Lung (tissue), 12 donors: ENCODE data around the gene DCAF10. TPM values are rescaled to one million over a fixed set of nuclear protein-coding genes. Genes with fewer than 3 reads are reported as not detected.
A peak's percentile ranks its signal among the peaks of the same experiment; 100 is the strongest.

ENCODE experiments used
- ATAC-seq: fragments of 200-7000 bp; cut with Tn5 transposase; one replicate; pipeline ENCODE4 v1.9.1; 2020; ENCODE audit warnings: moderate number of reproducible peaks; ENCODE audit not compliant: insufficient read depth, low FRiP score
- DNase-seq, 3 donors: peaks; one replicate each; pipeline ENCODE4 v3.0.0-alpha.2; 2013 to 2017
- H3K27ac ChIP-seq, 2 donors: one replicate each; pipeline ENCODE4 v1.5.1; 2013; ENCODE audit warnings: mild to moderate bottlenecking in 2 of 2, moderate library complexity in 2 of 2, control low read depth in 1 of 2, inconsistent platforms in 1 of 2, low read depth in 1 of 2, low read length in 1 of 2
- H3K27me3 ChIP-seq, 3 donors: one replicate each; pipeline ENCODE4 v1.5.1; 2013; ENCODE audit warnings: low read length in 2 of 3; ENCODE audit not compliant: control insufficient read depth in 3 of 3, insufficient read depth in 3 of 3
- H3K36me3 ChIP-seq, 4 donors: one replicate each; pipeline ENCODE4 v1.5.1; 2013; ENCODE audit warnings: low read length in 4 of 4, mild to moderate bottlenecking in 1 of 4, moderate library complexity in 1 of 4; ENCODE audit not compliant: control insufficient read depth in 4 of 4, insufficient read depth in 4 of 4
- H3K4me1 ChIP-seq, 5 donors: one replicate each; pipeline ENCODE4 v1.5.1; 2013; ENCODE audit warnings: low read length in 5 of 5, mild to moderate bottlenecking in 2 of 5, moderate library complexity in 1 of 5; ENCODE audit not compliant: control insufficient read depth in 5 of 5, insufficient read depth in 5 of 5
- H3K4me3 ChIP-seq: one replicate; pipeline ENCODE4 v1.5.1; 2013; ENCODE audit warnings: mild to moderate bottlenecking, control low read depth, moderate library complexity
- H3K9ac ChIP-seq, 2 donors: one replicate each; pipeline ENCODE4 v1.5.1; 2013; ENCODE audit warnings: low read length in 2 of 2, control low read depth in 1 of 2; ENCODE audit not compliant: insufficient read depth in 1 of 2
- H3K9me3 ChIP-seq, 4 donors: one replicate each; pipeline ENCODE4 v1.5.1; 2013; ENCODE audit warnings: low read length in 3 of 4, mild to moderate bottlenecking in 1 of 4, moderate library complexity in 1 of 4; ENCODE audit not compliant: control insufficient read depth in 4 of 4, insufficient read depth in 3 of 4
- CTCF ChIP-seq: IDR thresholded peaks from 2 replicates; pipeline ENCODE4 v1.5.1; 2012; ENCODE audit warnings: mild to moderate bottlenecking; ENCODE audit errors: control extremely low read depth, extremely low read depth
- WGBS, 2 donors: extraction: QIAGEN DNeasy Blood & Tissue Kit; methylation state at CpG; one replicate each; pipeline ENCODE4 v1.1.7; 2013; 5-methylcytosine and 5-hydroxymethylcytosine counted together
- polyA plus RNA-seq, 2 donors: library from polyadenylated mRNA; stranded (reverse); fragments of 200-250 nt; gene quantifications; one replicate each; pipeline ENCODE4 v1.2.1, GENCODE V29; 2013
- total RNA-seq, 2 donors: library from RNA; depleted of rRNA in 1 of 2; stranded (reverse); fragments of >200 nt in 1 of 2; gene quantifications; one replicate each; pipeline ENCODE4 v1.2.1, GENCODE V29; 2014 to 2021
- donor health status: control.
- donor health status: control.
- donor health status: Bipolar disorder and iron deficiency.
- donor health status: healthy.
- donor health status: DM: yes; HTN: yes; CAD: no.

The DCAF10 gene
- total and polyA plus RNA-seq, 4 donors, result 5.8 to 35.5 (median 13.8) TPM

- 3 to 4% methylated on average over 6 of the region's 6 CpGs for WGBS, 2 donors
- Histone ChIP-seq H3K4me3 (peak overlapping the region; percentile 99), H3K9ac (peak overlapping the region; percentile 24 to 72), H3K27me3 (peaks cover 0 to 9% (median 0%) of the 10 kb centered on the region in 3 donors), H3K36me3 (peaks cover 10 to 33% (median 21%) of the 10 kb centered on the region in 4 donors), H3K9me3 (peaks cover 0 to 3% (median 0%) of the 10 kb centered on the region in 4 donors), H3K4me1 (peaks cover 5 to 8% (median 5%) of the 10 kb centered on the region in 5 donors), H3K27ac (peak overlapping the region; percentile 74 to 88)
- ATAC-seq (no peak), DNase-seq (no peak)
- no peak for TF ChIP-seq CTCF
Observed at GRCh38 chr9:37784291-37784615, 16.3 kb upstream of the DCAF10 start.

- DNase-seq (peak; percentile 90 to 96 (median 92)), ATAC-seq (peak; percentile 95)
- Histone ChIP-seq H3K27ac (peak within 1 kb of the TSS; percentile 74 to 88), H3K9ac (peak within 1 kb of the TSS; percentile 72 to 73), H3K36me3 (peaks cover 8 to 33% (median 18%) of the 10 kb centered on the region in 4 donors), H3K4me3 (peak within 1 kb of the TSS; percentile 99), H3K4me1 (peaks cover 5 to 8% (median 5%) of the 10 kb centered on the region in 5 donors), H3K27me3 (peaks cover 0 to 9% (median 0%) of the 10 kb centered on the region in 3 donors), H3K9me3 (peaks cover 0 to 3% (median 0%) of the 10 kb centered on the region in 4 donors)
- TF ChIP-seq CTCF, result no peak
- WGBS, 2 donors, result 0 to 1% methylated on average over 72 to 73 of the region's 73 CpGs
Observed at GRCh38 chr9:37784616-37785483, 15.7 kb upstream of the DCAF10 start, which contains the start of gene EXOSC3. TSS of gene EXOSC3 (minus strand) at chr9:37785064. CDS start at chr9:37785044, 20 bp downstream.

- peaks cover 0 to 9% (median 0%) of the 10 kb centered on the region in 3 donors for H3K27me3 ChIP-seq
- no peak overlapping the region for H3K9ac ChIP-seq
- H3K36me3 ChIP-seq, result peaks cover 6 to 22% (median 13%) of the 10 kb centered on the region in 4 donors
- H3K9me3 ChIP-seq, result peaks cover 0 to 3% (median 0%) of the 10 kb centered on the region in 4 donors
- no peak for TF ChIP-seq CTCF
- WGBS, 2 donors, result 53 to 62% methylated on average over 45 of the region's 45 CpGs
- DNase-seq (no peak), ATAC-seq (no peak)
- no peak overlapping the region for H3K27ac ChIP-seq
- peaks cover 5 to 8% (median 5%) of the 10 kb centered on the region in 5 donors for H3K4me1 ChIP-seq
- H3K4me3 ChIP-seq, result no peak overlapping the region
Observed at GRCh38 chr9:37787059-37787458, 13.5 kb upstream of the DCAF10 start.
